Activated CD8-positive, alpha-beta memory T cell treated with anti-CD3 and anti-CD28 coated beads, Interleukin-2, amount 50 U/mL, for 4 hours (primary cell): ENCODE measurements around the gene PCMT1.
"Not testable (repeated sequence)": the region's sequence is repeated elsewhere in the genome, so short reads cannot be mapped to it uniquely, and the experiment has no call there.

Experiments
- DNase-seq: peaks from one replicate; pipeline ENCODE4 v3.0.0-alpha.2; 2020

The PCMT1 gene

DNA sequence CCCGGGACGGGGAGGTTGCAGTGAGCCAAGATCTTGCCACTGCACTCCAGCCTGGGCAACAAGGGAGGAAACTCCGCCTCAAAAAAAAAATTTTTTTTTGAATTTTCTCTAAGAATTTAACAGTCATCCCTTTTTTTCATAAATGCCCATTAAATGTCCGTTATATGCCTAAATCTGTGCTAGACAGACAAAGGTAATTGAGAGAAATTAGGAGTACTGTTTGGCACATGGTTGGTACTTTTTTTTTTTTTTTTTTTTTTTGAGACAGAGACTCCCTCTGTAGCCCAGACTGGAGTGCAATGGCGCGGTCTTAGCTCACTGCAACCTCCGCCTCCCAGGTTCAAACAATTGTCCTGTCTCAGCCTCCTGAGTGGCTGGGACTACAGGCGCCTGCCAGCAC, 1.7 kb downstream of the PCMT1 start:
- DNase-seq = no peak

- DNase-seq = not testable (repeated sequence)
These were observed 2.4 kb downstream of the PCMT1 start for GRCh38 chr6:149751920-149752319.

DNA sequence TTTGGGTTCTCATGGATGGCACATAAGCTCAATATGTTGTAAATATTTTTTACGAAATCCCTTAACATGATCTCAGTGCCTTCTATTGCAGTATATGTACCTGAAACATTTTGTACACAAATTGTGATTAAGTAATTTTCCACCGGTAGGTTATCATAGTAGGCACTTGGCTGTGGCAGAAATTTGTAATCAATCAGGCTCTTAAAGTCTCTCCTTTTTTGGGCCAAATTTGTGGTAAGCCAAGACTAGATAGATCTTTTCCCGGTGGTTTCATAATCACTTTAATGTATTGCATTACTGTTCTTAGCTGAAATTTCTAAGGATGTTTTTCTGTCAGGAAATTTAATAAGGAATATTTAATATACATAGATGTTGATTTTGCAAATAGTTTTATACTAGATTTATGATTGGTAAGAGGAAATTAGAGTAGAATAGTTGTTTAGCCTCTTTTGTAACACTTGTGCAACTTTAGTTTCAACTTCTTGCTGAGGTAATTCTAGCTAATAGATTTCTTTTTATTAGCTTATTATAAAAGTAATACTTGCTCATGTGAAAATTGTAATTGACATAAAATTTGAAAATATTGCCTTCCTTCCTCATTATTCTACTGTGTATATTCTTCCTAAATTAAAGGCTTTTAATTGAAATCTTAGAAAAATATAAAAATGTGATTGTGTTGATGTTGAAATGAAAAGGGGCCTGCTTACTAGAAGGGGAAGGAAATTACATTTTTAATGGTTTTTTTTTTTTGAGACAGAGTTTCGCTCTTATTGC, 3.2 kb downstream of the PCMT1 start:
- DNase-seq = no peak

- DNase-seq = not testable (repeated sequence)
These were observed 3.8 kb downstream of the PCMT1 start for GRCh38 chr6:149753374-149753637.

- no peak for DNase-seq
These were observed 5.0 kb downstream of the PCMT1 start for GRCh38 chr6:149754548-149754947.

DNA sequence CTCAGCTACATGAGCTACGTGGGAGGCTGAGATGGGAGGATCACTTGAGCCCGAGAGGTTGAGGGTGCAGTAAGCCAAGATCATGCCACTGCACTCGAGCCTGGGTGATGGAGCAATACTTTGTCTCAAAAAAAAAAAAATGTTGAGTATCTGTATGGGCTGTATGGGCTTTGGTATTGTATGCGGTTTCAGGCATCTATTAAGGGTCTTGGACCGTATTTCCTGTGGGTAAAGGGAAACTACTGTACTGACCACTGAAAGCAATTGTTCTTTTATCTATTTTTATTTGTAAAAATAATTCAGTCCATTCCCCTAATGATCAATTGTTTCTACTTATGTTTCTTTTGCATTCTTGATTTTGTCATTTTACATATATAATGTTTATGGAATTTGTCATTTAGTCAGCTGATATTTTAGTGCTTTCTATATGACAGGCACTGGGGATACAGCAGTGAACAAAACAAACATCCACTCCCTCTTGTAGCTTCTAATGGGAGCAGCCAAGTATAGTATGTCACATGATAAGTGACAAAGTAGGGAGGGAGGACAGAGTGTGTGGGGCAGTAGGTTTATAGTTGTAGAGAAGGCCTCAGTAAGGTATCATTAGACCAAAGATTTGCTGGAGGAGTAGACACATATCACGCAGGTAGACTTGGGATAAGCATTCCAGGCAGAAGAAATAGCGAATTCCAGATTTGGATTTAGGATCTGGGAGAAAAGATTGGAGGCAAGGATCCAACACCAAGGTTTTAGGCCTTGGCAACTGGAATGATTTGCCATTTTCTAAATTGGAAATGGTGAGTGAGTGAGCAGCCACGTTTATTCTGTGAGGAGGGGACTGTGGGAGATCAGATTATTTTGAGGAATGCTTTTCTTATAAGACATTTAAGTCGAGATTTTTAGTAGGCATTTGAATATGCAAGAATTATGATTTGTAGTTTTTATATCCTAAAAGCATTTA, 6.0 kb downstream of the PCMT1 start:
- DNase-seq = no peak

- DNase-seq = no peak
These were observed 6.7 kb downstream of the PCMT1 start for GRCh38 chr6:149756261-149756636.

DNA sequence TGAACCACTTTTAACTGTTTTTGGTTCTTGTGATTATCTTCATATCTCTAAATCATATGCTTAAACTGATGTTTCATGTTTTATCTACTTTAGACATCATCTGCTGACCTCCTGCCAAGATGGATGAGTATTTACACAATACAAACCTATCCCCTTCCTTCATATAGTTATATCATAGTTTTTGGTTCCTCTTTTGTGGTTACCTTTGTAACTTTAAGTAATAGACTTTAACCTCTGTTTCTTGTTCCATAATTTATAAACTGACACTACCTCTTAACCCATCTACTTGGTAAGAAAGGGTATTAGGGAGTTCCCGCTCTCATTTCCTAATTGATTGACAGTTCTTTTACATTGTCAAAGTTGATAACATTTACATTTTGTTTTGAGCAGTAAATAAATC, 11.9 kb downstream of the PCMT1 start:
- no peak for DNase-seq

DNA sequence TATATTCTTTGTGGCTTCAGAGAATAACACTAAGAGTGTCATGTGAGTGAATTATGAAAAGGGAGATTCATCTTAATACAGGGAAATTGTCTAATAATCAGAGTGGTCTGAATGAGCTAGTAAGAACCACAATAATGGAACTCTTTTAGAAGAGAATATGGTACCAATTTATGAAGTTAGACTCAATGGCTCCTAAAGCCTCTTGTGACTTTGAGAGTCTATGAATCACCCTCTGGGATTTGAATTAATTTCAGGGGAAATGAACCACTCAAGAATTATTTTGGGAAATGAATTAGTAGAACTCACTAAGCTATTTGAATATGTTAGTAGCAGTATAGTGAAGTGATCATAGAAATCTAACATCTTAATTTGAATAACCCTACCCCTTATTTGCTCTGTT, 14.3 kb downstream of the PCMT1 start:
- DNase-seq = no peak

- DNase-seq = no peak
These were observed 16.7 kb downstream of the PCMT1 start for GRCh38 chr6:149766156-149766769.

DNA sequence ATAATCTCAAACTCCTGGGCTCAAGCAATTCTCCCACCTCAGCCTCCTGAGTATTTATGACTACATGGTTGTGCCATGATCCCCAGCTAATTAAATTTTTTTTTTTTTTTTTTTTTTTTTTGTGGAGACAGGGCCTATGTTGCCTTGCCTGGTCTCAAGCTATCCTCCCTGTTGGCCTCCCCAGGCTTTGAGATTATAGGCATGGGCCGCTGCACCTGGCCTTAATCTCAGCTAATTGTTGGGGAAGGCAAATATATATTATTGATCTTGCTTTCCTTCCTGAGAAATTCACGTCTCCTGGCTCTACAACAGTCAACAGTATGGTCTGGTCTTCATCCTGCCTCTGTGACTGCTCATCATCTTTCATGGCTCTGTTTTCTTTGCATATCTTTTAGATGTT, 20.1 kb downstream of the PCMT1 start:
- DNase-seq = no peak

DNA sequence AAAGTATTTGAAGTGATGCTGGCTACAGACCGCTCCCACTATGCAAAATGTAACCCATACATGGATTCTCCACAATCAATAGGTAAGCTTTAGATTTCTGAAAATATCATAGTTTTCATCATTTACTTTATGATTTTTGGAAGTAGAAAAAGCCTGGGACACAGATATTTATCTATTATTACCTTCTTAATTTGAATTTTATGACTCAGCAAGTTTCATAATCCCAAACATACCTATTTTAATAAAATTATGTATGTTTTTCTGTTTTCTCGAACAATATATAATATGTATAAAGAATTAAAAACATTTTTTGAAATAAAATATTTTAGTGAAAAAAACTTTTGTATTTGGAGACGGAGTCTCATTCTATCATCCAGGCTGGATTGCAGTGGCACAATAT, 21.6 kb downstream of the PCMT1 start:
- DNase-seq = no peak

- no peak for DNase-seq
These were observed 22.4 kb downstream of the PCMT1 start for GRCh38 chr6:149771925-149772324.

DNA sequence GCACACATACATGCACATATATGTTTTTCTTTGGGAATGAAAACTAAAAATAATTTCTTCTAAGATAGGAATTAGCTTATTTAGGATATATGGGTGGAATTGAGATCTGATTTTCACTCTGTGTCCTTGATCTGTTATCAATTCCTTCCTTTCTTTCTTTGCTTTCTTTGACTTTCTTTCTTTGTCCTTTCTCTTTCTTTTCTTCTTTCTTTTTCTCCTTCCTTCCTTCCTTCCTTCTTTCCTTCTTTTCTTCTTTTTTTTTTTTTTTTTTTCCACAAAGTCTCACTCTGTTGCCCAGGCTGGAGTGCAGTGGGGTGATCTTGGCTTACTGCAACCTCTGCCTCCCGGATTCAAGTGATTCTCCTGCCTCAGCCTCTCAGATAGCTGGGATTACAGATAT, 28.1 kb downstream of the PCMT1 start:
- no peak for DNase-seq

DNA sequence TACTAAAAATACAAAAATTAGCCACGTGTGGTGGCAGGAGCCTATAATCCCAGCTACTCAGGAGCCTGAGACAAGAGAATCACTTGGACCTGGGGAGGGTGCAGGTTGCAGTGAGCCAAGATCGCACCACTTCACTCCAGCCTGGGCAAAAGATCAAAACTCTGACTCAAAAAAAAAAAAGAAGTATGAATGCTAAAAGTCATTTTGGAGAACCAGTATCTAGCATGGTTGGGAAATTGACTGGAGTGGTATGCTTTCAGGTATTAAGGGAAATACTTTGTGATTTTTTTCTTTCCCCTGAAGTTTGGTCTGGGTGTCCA, 30.1 kb downstream of the PCMT1 start:
- DNase-seq = no peak

- no peak for DNase-seq
These were observed 32.2 kb downstream of the PCMT1 start for GRCh38 chr6:149781715-149782114.

GRCh38 chr6:149782337-149782736, 32.8 kb downstream of the PCMT1 start:
- no peak for DNase-seq

DNA sequence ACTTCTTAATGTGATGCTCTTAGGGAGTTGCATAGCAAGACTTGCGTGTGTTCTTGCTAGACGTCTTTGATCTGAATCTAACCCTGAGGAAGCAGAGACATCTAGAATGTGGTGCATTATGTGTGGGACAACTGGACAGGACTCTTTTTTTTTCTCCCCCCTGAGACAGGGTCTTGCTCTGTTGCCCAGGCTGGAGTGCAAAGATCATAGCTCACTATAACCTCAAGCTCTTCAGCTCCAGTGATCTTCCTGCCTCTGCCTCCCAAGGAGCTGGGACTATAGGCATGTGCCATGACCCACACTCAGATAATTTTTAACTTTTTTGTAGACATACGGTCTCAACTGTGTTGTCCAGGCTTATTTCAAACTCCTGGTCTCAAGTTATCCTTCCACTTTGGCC, 34.0 kb downstream of the PCMT1 start:
- no peak for DNase-seq

GRCh38 chr6:149806127-149806526, 56.6 kb downstream of the PCMT1 start:
- DNase-seq = no peak

DNA sequence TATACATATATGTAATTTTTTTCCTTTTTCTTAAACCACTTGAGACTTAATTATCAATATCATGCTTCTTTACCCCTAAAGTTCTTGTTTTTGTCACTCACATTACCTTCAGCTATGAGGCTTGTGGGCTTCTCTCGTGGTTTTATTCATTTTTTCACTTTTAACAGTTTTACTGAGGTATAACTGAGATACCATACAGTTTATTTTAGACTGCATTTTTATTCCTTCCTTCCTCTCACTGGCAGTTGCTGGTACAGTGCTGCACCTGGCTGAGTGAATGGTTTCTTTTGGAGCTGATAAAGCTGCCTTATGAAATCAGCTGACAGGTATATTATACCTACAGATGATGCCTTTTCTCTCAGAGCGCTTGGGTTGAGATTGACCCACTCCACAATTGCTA, 60.3 kb downstream of the PCMT1 start:
- no peak for DNase-seq

GRCh38 chr6:149813351-149813750, 63.8 kb downstream of the PCMT1 start:
- no peak for DNase-seq

DNA sequence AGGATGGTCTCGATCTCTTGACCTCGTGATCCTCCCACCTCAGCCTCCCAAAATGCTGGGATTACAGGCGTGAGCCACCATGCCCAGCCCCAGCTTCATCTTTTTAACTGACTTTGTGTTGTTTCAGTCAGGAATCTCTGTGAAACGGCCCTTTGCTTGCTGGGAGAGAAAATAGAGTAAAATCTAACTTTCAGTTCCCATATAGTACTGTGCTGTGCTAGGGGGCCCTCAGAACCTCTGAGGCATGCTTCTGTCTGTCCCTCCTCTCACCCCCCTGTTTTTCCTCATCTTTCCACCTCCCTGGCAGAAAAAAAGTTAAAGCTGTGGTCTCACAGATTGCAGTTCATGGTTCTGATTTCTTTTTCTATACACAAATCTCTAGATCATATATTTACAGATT, 66.2 kb downstream of the PCMT1 start:
- DNase-seq = no peak

- no peak for DNase-seq
These were observed 71.0 kb downstream of the PCMT1 start for GRCh38 chr6:149820506-149820905.

DNA sequence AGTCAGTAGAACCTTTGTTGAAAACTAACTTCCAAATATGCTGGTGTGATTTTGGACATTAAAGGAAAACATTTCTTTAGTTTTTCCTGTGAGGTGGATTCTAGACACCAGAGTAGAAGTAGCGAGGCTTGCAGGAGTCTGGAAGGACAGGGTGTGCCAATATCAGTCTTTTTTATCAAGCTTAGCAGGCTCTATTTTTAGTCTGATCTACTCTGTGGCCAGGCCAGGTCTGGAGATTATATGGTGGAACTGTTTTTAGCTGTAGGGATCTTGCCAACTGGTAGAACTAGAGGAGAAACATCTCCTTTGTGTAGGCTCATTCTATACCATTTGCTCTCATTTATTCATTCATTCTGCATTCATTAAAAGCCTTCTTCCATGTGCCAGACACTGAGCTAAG, 72.0 kb downstream of the PCMT1 start:
- DNase-seq = no peak
